Thymus (tissue), 11 donors: ENCODE results near the gene CELF2. TPM values are rescaled to one million over a fixed set of nuclear protein-coding genes. Genes with fewer than 3 reads are reported as not detected.

Experiments used
- DNase-seq, 9 donors: peaks; one replicate each; pipeline ENCODE4 v3.0.0-alpha.2; 2013; ENCODE audit warnings: low spot score in 9 of 9, low read depth in 6 of 9, missing footprints in 1 of 9
- H3K27ac ChIP-seq, 2 donors: one replicate each; pipeline ENCODE4 v1.5.1; 2013; ENCODE audit warnings: control low read depth in 1 of 2, low read depth in 1 of 2, low read length in 1 of 2, mild to moderate bottlenecking in 1 of 2, moderate library complexity in 1 of 2
- H3K27me3 ChIP-seq, 2 donors: one replicate each; pipeline ENCODE4 v1.5.1; 2013; ENCODE audit warnings: low read length in 1 of 2; ENCODE audit not compliant: control insufficient read depth in 2 of 2, insufficient read depth in 1 of 2
- H3K36me3 ChIP-seq, 2 donors: one replicate each; pipeline ENCODE4 v1.5.1; 2013; ENCODE audit warnings: low read length in 1 of 2, mild to moderate bottlenecking in 1 of 2, moderate library complexity in 1 of 2; ENCODE audit not compliant: control insufficient read depth in 2 of 2, insufficient read depth in 2 of 2
- H3K4me1 ChIP-seq, 2 donors: one replicate each; pipeline ENCODE4 v1.5.1; 2013; ENCODE audit warnings: low read length in 2 of 2; ENCODE audit not compliant: control insufficient read depth in 2 of 2, insufficient read depth in 2 of 2
- H3K4me3 ChIP-seq, 2 donors: one replicate each; pipeline ENCODE4 v1.5.1; 2013; ENCODE audit warnings: low read length in 2 of 2, control low read depth in 1 of 2, mild to moderate bottlenecking in 1 of 2
- H3K9me3 ChIP-seq, 2 donors: one replicate each; pipeline ENCODE4 v1.5.1; 2013; ENCODE audit warnings: low read length in 1 of 2, mild to moderate bottlenecking in 1 of 2; ENCODE audit not compliant: control insufficient read depth in 2 of 2, insufficient read depth in 1 of 2
- WGBS: extraction: QIAGEN DNeasy Blood & Tissue Kit; methylation state at CpG from one replicate; pipeline ENCODE4 v1.1.7; 2013; 5-methylcytosine and 5-hydroxymethylcytosine counted together
- polyA plus RNA-seq: library from polyadenylated mRNA; stranded (reverse); fragments of 200-250 nt; gene quantifications from one replicate; pipeline ENCODE4 v1.2.3, GENCODE V29; 2013
- total RNA-seq: library from RNA; stranded (reverse); fragments of 120-200 nt; gene quantifications from one replicate; pipeline ENCODE4 v1.2.4, GENCODE V29; 2013
- donor health status: healthy.

The CELF2 gene
- total and polyA plus RNA-seq, 2 donors: 42.4 to 48.1 TPM

GRCh38 chr10:11057448-11057847 lies 39.8 kb downstream of the CELF2 start:
- Histone ChIP-seq H3K27me3 (no peaks in the 10 kb centered on the region), H3K9me3 (no peaks in the 10 kb centered on the region), H3K4me3 (no peak overlapping the region), H3K4me1 (peaks cover 3 to 4% of the 10 kb centered on the region in 2 donors), H3K36me3 (no peaks in the 10 kb centered on the region), H3K27ac (no peak overlapping the region)
- DNase-seq: no peak
- 96% methylated on average over 6 of the region's 6 CpGs for WGBS

- peaks cover 3 to 4% of the 10 kb centered on the region in 2 donors for H3K4me1 ChIP-seq
- no peaks in the 10 kb centered on the region for H3K27me3 ChIP-seq
- H3K9me3 ChIP-seq: no peaks in the 10 kb centered on the region
- WGBS: 91% methylated on average over 4 of the region's 4 CpGs
- DNase-seq: no peak
- H3K36me3 ChIP-seq: no peaks in the 10 kb centered on the region
- no peak overlapping the region for H3K4me3 ChIP-seq
- H3K27ac ChIP-seq: no peak overlapping the region
Observed at GRCh38 chr10:11057994-11058393, 40.3 kb downstream of the CELF2 start.

- 97% methylated on average over 8 of the region's 8 CpGs for WGBS
- Histone ChIP-seq H3K9me3 (no peaks in the 10 kb centered on the region), H3K4me3 (no peak overlapping the region), H3K27ac (no peak overlapping the region), H3K36me3 (no peaks in the 10 kb centered on the region), H3K27me3 (no peaks in the 10 kb centered on the region), H3K4me1 (peaks cover 3 to 4% of the 10 kb centered on the region in 2 donors)
- DNase-seq: no peak
Observed at GRCh38 chr10:11058965-11059364, 41.3 kb downstream of the CELF2 start.

- Histone ChIP-seq H3K4me3 (no peak overlapping the region), H3K27me3 (no peaks in the 10 kb centered on the region), H3K36me3 (no peaks in the 10 kb centered on the region), H3K4me1 (peaks cover 3 to 4% of the 10 kb centered on the region in 2 donors), H3K27ac (no peak overlapping the region), H3K9me3 (no peaks in the 10 kb centered on the region)
- WGBS: 96% methylated on average over 5 of the region's 5 CpGs
- no peak for DNase-seq
Observed at GRCh38 chr10:11063856-11064255, 46.2 kb downstream of the CELF2 start.

GRCh38 chr10:11064832-11065231 lies 47.2 kb downstream of the CELF2 start:
- Histone ChIP-seq H3K9me3 (no peaks in the 10 kb centered on the region), H3K36me3 (no peaks in the 10 kb centered on the region), H3K27me3 (no peaks in the 10 kb centered on the region), H3K27ac (no peak overlapping the region), H3K4me3 (no peak overlapping the region), H3K4me1 (peaks cover 3 to 4% of the 10 kb centered on the region in 2 donors)
- DNase-seq: no peak
- 95% methylated on average over 4 of the region's 4 CpGs for WGBS

- WGBS: 97% methylated on average over 4 of the region's 4 CpGs
- H3K4me1 ChIP-seq: no peaks in the 10 kb centered on the region
- H3K9me3 ChIP-seq: no peaks in the 10 kb centered on the region
- H3K36me3 ChIP-seq: no peaks in the 10 kb centered on the region
- no peak for DNase-seq
- no peaks in the 10 kb centered on the region for H3K27me3 ChIP-seq
- H3K27ac ChIP-seq: no peak overlapping the region
- no peak overlapping the region for H3K4me3 ChIP-seq
Observed at GRCh38 chr10:11065567-11065966, 47.9 kb downstream of the CELF2 start.

- Histone ChIP-seq H3K36me3 (no peaks in the 10 kb centered on the region), H3K27ac (no peak overlapping the region), H3K4me1 (no peaks in the 10 kb centered on the region), H3K27me3 (no peaks in the 10 kb centered on the region), H3K4me3 (no peak overlapping the region), H3K9me3 (no peaks in the 10 kb centered on the region)
- DNase-seq: no peak
- 98% methylated on average over 4 of the region's 4 CpGs for whole genome bisulfite sequencing
Observed at GRCh38 chr10:11066520-11066919, 48.8 kb downstream of the CELF2 start.

GRCh38 chr10:11068861-11069633 lies 51.4 kb downstream of the CELF2 start:
- no peaks in the 10 kb centered on the region for H3K9me3 ChIP-seq
- no peak overlapping the region for H3K4me3 ChIP-seq
- no peaks in the 10 kb centered on the region for H3K36me3 ChIP-seq
- H3K4me1 ChIP-seq: no peaks in the 10 kb centered on the region
- H3K27me3 ChIP-seq: no peaks in the 10 kb centered on the region
- no peak overlapping the region for H3K27ac ChIP-seq
- DNase-seq: no peak
- WGBS: 96% methylated on average over 4 of the region's 4 CpGs

- Histone ChIP-seq H3K36me3 (no peaks in the 10 kb centered on the region), H3K27ac (no peak overlapping the region), H3K4me3 (no peak overlapping the region), H3K4me1 (peaks cover 0 to 2% of the 10 kb centered on the region in 2 donors), H3K9me3 (no peaks in the 10 kb centered on the region), H3K27me3 (no peaks in the 10 kb centered on the region)
- no peak for DNase-seq
- 97% methylated on average over 4 of the region's 4 CpGs for WGBS
Observed at GRCh38 chr10:11073410-11073809, 55.7 kb downstream of the CELF2 start.
